A673 (cell line): ENCODE data around the gene NDUFB2. TPM values are rescaled to one million over a fixed set of nuclear protein-coding genes. Genes with fewer than 3 reads are reported as not detected.
"Not testable (repeated sequence)": the region's sequence is repeated elsewhere in the genome, so short reads cannot be mapped to it uniquely, and the experiment has no call there.

Experiments
- BruUV-seq: library from RNA; stranded (reverse); fragments of 400-500 nt; replicated peaks from 2 replicates; lab custom pipeline; 2021; lab: Mats Ljungman, UMichigan
- CTCF ChIA-PET: fragments of 300-600 bp; sonication (Branson Sonifier 250); formaldehyde crosslinking; loops from one replicate; lab custom pipeline; 2022; ENCODE audit warnings: antibody characterized with exemption; lab: Charles Lee
- POLR2A ChIA-PET: fragments of 300-600 bp; sonication (Branson Sonifier 250); formaldehyde crosslinking; loops from one replicate; lab custom pipeline; 2022; ENCODE audit warnings: antibody characterized with exemption; ENCODE audit not compliant: low non-redundant PET; lab: Charles Lee
- DNase-seq: peaks from one replicate; pipeline ENCODE4 v3.0.0-alpha.2; 2015; ENCODE audit warnings: low spot score
- H3K27ac ChIP-seq: fragments of 200-600 bp; sonication (generic); 2 replicates; pipeline ENCODE4 v1.5.1; 2016; ENCODE audit warnings: mixed run types, low read depth, mild to moderate bottlenecking, mixed read lengths, antibody characterized with exemption, low read length; ENCODE audit not compliant: poor library complexity, severe bottlenecking
- H3K27me3 ChIP-seq: fragments of 200-600 bp; sonication (generic); replicated peaks from 2 replicates; pipeline ENCODE4 v1.6.1; 2017; ENCODE audit warnings: mixed run types, low read depth, mild to moderate bottlenecking, mixed read lengths, antibody characterized with exemption, low read length; ENCODE audit not compliant: insufficient read depth, poor library complexity
- H3K36me3 ChIP-seq: fragments of 200-600 bp; sonication (generic); 2 replicates; pipeline ENCODE4 v1.6.1; 2016; ENCODE audit warnings: mixed run types, mild to moderate bottlenecking, mixed read lengths, antibody characterized with exemption, low read length; ENCODE audit not compliant: insufficient read depth, poor library complexity, severe bottlenecking
- H3K4me1 ChIP-seq: fragments of 200-600 bp; sonication (generic); 2 replicates; pipeline ENCODE4 v1.6.1; 2017; ENCODE audit warnings: mixed run types, mild to moderate bottlenecking, mixed read lengths, antibody characterized with exemption, low read length; ENCODE audit not compliant: insufficient read depth, poor library complexity, severe bottlenecking
- H3K4me3 ChIP-seq: fragments of 200-600 bp; sonication (generic); 2 replicates; pipeline ENCODE4 v1.5.1; 2016; ENCODE audit warnings: low read depth, mixed run types, mild to moderate bottlenecking, mixed read lengths, low read length; ENCODE audit not compliant: poor library complexity, severe bottlenecking
- H3K9me3 ChIP-seq: fragments of 200-600 bp; sonication (generic); 2 replicates; pipeline ENCODE4 v1.6.1; 2016; ENCODE audit warnings: mixed run types, low read depth, mild to moderate bottlenecking, mixed read lengths, antibody characterized with exemption, low read length; ENCODE audit not compliant: poor library complexity, severe bottlenecking
- EZH2 ChIP-seq: fragments of 200-600 bp; sonication (generic); IDR thresholded peaks from 2 replicates; pipeline ENCODE4 v1.6.1; 2017; ENCODE audit warnings: borderline replicate concordance, low read depth, mild to moderate bottlenecking, mixed read lengths, antibody characterized with exemption, low read length; ENCODE audit not compliant: poor library complexity, severe bottlenecking
- intact Hi-C: fragments of 100-400 bp; cut with micrococcal nuclease; formaldehyde crosslinking; loops from one replicate; pipeline ENCODE4 v1.10.0; 2022; ENCODE audit not compliant: unreplicated experiment
- total RNA-seq: library from RNA; stranded (reverse); gene quantifications from 2 replicates; pipeline ENCODE4 v1.2.3, GENCODE V29; 2021
- TF ChIP-seq, protein P1 (sequence below): fragments of 300-800, 200-600 bp; sonication (generic); conservative IDR thresholded peaks from 2 replicates; pipeline ENCODE4 v1.5.1; 2017; ENCODE audit warnings: low read depth, mild to moderate bottlenecking, antibody characterized with exemption, low read length, moderate library complexity, mixed read lengths

The NDUFB2 gene
- total RNA-seq, 1 experiment from 2014 or later = 192 TPM

DNA sequence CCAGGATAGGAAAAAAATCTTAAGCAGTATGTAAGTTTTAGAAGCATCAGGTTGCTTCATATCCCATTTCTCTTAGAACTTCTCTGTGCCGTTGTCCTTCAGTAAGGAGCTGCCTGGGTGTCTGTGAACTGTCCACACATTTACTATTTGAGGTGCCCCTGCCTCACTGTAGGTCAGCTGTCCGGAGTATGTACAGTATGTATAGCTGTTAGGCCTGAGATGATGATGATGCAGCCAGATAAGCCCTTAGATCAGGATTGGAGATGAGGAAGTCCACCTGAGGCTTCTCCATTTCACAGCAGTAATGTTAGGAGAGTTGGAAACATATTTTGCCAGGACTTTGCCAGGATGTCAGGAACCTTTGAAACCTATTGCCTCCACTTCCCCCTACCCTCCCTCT is 7.7 kb downstream of the NDUFB2 start:
- ChIA-PET POLR2A (no interaction called here), CTCF (no interaction called here)
- Histone ChIP-seq H3K4me1 (peaks cover 9% of the 10 kb centered on the region), H3K4me3 (no peak overlapping the region), H3K9me3 (no peaks in the 10 kb centered on the region), H3K27me3 (no peaks in the 10 kb centered on the region), H3K36me3 (peaks cover 22% of the 10 kb centered on the region), H3K27ac (no peak overlapping the region)
- DNase-seq = no peak
- BruUV-seq = no TSS peak
- intact Hi-C loops = no loop called here
- TF ChIP-seq EZH2 = no peak
- TF ChIP-seq, protein P1, sequence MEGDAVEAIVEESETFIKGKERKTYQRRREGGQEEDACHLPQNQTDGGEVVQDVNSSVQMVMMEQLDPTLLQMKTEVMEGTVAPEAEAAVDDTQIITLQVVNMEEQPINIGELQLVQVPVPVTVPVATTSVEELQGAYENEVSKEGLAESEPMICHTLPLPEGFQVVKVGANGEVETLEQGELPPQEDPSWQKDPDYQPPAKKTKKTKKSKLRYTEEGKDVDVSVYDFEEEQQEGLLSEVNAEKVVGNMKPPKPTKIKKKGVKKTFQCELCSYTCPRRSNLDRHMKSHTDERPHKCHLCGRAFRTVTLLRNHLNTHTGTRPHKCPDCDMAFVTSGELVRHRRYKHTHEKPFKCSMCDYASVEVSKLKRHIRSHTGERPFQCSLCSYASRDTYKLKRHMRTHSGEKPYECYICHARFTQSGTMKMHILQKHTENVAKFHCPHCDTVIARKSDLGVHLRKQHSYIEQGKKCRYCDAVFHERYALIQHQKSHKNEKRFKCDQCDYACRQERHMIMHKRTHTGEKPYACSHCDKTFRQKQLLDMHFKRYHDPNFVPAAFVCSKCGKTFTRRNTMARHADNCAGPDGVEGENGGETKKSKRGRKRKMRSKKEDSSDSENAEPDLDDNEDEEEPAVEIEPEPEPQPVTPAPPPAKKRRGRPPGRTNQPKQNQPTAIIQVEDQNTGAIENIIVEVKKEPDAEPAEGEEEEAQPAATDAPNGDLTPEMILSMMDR = no peak

DNA sequence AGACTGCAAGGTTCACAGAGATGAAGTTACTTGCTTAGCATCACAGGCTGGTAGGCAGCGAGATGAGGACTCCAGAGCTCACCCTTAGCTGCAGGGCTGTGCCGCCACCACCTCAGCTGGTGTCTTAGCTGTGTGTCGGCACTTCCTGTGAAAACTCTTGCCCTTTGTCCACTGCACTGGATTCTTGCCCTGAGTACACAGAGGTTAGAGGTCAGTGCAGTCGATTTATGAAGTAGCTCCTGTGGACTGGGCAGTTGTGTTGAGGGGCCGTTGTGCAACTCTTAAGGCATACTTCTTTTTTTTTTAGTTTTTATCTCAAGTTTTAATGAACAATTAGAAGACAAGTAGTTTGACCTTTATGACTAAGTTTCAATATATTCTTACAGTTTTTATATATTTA is 10.6 kb downstream of the NDUFB2 start:
- intact Hi-C loops = no loop called here

DNA sequence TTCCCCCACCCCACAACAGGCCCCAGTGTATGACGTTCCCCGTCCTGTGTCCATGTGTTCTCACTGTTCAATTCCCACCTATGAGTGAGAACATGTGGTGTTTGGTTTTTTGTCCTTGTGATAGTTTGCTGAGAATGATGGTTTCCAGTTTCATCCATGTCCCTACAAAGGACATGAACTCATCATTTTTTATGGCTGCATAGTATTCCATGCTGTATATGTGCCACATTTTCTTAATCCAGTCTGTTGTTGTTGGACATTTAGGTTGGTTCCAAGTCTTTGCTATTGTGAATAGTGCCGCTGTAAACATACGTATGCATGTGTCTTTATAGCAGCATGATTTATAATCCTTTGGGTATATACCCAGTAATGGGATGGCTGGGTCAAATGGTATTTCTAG is 12.3 kb downstream of the NDUFB2 start:
- POLR2A ChIA-PET, H3K27ac ChIP-seq, DNase-seq, intact Hi-C loops, H3K27me3 ChIP-seq, H3K4me1 ChIP-seq, H3K9me3 ChIP-seq, H3K4me3 ChIP-seq, BruUV-seq, CTCF ChIA-PET: not testable (repeated sequence)
- H3K36me3 ChIP-seq = peaks cover 16% of the 10 kb centered on the region

More for the DNA sequence above, 10.6 kb downstream of the NDUFB2 start:
- BruUV-seq = no TSS peak
- Histone ChIP-seq H3K36me3 (peaks cover 22% of the 10 kb centered on the region), H3K4me3 (no peak overlapping the region), H3K9me3 (no peaks in the 10 kb centered on the region), H3K4me1 (peaks cover 5% of the 10 kb centered on the region), H3K27me3 (no peaks in the 10 kb centered on the region), H3K27ac (no peak overlapping the region)
- no peak for DNase-seq
- TF ChIP-seq EZH2 = no peak
- TF ChIP-seq, protein P1 = no peak
- ChIA-PET CTCF (no interaction called here), POLR2A (no interaction called here)

DNA sequence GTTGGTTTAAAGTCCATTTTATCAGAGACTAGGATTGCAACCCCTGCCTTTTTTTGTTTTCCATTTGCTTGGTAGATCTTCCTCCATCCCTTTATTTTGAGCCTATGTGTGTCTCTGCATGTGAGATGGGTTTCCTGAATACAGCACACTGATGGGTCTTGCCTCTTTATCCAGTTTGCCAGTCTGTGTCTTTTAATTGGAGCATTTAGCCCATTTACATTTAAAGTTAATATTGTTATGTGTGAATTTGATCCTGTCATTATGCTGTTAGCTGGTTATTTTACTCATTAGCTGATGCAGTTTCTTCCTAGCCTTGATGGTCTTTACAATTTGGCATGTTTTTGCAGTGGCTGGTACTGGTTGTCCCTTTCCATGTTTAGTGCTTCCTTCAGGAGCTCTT is 15.9 kb downstream of the NDUFB2 start:
- H3K4me1 ChIP-seq, intact Hi-C loops, H3K4me3 ChIP-seq, H3K27me3 ChIP-seq, H3K9me3 ChIP-seq, BruUV-seq, DNase-seq, H3K27ac ChIP-seq, POLR2A ChIA-PET, CTCF ChIA-PET, H3K36me3 ChIP-seq: not testable (repeated sequence)
